NCI-H2171 (cell line): ENCODE data around the gene ZNRF4.
A peak's percentile ranks its signal among the peaks of the same experiment; 100 is the strongest.
"Not testable (repeated sequence)": the region's sequence is repeated elsewhere in the genome, so short reads cannot be mapped to it uniquely, and the experiment has no call there.

ENCODE experiments used
- DNase-seq: peaks from one replicate; lab custom pipeline; 2025; lab: John Stamatoyannopoulos, UW

The ZNRF4 gene

DNA sequence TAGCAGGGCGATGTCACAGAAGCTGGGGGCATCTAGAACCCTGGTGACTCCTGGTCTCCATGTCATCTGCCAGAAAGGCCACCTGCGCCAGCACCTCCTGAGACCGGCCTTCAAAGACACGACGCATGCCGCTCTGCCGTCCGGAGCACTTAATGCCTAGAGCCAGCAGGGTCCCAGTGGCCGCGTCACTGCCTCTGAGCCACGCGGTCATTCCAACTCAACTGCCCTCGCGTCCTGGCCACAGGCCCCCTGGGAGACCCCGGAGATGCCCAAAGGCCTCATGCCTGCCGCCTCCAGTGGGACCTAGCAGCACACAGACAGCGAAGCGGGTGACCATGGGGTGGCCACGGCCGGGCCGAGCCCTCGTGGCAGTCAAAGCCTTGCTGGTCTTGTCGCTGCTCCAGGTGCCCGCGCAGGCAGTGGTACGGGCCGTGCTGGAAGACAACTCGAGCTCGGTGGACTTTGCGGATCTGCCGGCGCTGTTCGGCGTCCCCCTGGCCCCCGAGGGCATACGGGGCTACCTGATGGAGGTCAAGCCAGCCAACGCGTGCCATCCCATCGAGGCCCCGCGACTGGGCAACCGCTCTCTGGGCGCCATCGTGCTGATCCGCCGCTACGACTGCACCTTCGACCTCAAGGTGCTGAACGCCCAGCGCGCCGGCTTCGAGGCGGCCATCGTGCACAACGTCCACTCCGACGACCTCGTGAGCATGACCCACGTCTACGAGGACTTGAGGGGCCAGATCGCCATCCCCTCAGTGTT lies at the start of gene ZNRF4:
ZNRF4 (plus strand) TSS at position 51 of the 763 bp plus-strand sequence; CDS start at position 126, 75 bp downstream.
- DNase-seq: no peak

- DNase-seq: not testable (repeated sequence)
These were observed 49.0 kb upstream of the ZNRF4 start for GRCh38 chr19:5406198-5406597.

- DNase-seq: no peak
These were observed 48.4 kb upstream of the ZNRF4 start for GRCh38 chr19:5406816-5407215.

GRCh38 chr19:5407356-5407755 lies 47.9 kb upstream of the ZNRF4 start:
- DNase-seq: peak; percentile 29

GRCh38 chr19:5417495-5418436 lies 37.5 kb upstream of the ZNRF4 start:
- DNase-seq: no peak

GRCh38 chr19:5418677-5419076 lies 36.5 kb upstream of the ZNRF4 start:
- no peak for DNase-seq

DNA sequence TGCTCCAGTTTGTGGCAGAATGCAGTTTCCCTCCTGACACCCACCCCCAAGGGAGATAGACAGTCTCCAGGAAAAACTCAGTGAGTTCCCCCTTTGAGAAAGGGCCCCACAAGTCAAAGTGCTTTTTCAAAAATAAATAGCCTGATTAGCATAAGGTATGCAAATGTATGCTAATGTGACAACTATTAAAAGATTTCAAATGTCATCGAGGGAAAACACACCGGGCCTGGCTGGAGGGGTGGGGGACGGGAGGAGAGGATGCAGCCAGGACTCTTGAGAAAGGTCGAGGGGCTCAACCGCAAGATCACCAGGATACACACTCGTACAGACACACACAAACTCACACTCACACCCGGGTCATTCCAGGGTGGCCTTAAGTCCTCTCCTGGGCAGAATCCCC lies 34.3 kb upstream of the ZNRF4 start:
- no peak for DNase-seq

DNA sequence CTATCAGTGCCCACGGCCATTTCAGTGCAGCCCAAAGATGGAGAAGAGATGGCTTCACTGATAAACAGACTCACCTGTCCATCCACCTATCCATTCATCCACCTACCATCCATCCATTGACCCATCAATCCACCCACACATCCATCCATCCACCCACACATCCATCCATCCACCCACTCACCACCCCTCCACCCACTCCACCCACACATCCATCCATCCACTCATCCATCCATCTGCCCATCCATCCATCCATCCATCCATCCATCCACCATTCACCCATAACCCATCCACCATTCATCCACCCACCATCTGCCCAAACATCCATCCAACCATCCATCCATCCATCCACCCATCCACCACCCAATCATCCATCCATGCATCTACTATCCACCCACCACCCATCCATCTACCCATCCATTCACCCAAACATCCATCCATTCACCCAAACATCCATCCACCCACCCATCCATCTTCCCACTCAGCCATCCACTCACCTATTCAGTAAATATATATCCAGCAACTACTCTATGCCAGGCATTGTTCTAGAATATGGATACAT lies 31.6 kb upstream of the ZNRF4 start:
- no peak for DNase-seq

GRCh38 chr19:5424192-5424973 lies 30.8 kb upstream of the ZNRF4 start:
- DNase-seq: no peak

GRCh38 chr19:5425260-5425659 lies 30.0 kb upstream of the ZNRF4 start:
- no peak for DNase-seq

DNA sequence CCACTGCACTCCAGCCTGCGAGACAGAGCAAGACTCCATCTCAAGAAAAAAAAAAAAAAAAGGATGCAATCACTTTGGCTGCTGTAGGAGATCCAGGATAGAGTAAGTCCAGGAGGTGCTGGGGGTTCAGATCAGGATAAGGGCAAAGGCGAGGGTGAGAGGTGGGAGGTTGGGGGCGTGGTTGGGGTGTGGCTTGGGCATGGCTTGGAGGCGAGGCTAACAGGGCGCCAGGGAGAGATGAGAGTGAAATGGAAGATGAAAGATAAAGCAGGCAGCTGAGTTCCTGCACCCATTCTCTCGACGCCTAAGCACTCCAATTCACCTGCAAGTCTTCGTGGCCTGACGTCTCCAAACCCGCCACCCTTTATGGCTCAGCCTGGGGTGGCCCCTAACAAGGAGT lies 25.0 kb upstream of the ZNRF4 start:
- DNase-seq: no peak

DNA sequence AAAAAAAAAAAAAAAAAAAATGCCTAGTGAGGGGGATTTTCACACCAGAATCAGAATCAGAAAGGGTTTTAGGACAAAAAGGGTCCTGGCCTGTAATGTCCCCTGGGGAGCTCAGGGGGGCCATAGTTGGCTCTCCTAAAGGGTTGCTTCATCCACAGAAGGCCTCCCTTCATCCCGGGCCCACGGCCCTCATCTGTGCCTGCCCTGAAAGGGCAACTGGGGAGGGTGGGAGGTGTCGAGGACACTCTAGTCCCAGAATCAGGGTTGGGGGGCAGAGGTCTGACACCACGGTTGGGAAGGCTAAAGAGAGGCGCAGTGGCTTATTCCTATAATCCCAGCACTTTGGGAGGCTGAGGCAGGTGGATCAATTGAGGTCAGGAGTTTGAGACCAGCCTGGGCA lies 22.5 kb upstream of the ZNRF4 start:
- DNase-seq: no peak

DNA sequence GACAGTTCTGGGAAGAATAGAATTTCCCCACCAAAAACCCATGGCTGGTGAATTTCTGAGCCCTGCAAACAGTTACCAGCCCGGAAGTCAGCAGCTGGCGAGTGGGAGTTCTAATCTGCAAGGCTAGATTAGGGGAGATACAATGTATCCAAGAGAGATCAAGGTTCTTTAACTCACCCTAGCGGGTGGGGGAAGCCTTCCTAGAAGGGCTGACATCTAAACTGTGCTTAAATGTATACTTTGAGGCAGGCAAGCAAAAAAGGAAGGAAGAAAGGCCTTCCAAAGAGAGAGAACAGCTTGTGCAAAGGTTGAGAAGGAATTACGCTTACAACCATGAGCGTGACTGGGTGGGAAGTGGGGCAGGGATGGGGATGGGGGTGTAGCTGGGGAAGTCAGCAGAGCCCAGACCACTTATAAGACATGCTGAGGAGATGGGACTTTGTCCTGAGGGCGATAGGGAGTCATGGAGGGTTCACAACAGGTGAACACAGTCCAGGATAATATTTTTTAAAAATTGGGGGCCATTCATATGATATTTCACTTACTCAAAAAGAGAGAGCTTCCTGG lies 20.8 kb upstream of the ZNRF4 start:
- no peak for DNase-seq

- no peak for DNase-seq
These were observed 20.1 kb upstream of the ZNRF4 start for GRCh38 chr19:5434970-5435641.

GRCh38 chr19:5435642-5436017 lies 19.6 kb upstream of the ZNRF4 start:
- DNase-seq: no peak

GRCh38 chr19:5436106-5436947 lies 18.9 kb upstream of the ZNRF4 start:
- DNase-seq: peak; percentile 90

- no peak for DNase-seq
These were observed 18.3 kb upstream of the ZNRF4 start for GRCh38 chr19:5436948-5437306.

GRCh38 chr19:5438756-5439155 lies 16.5 kb upstream of the ZNRF4 start:
- not testable (repeated sequence) for DNase-seq

DNA sequence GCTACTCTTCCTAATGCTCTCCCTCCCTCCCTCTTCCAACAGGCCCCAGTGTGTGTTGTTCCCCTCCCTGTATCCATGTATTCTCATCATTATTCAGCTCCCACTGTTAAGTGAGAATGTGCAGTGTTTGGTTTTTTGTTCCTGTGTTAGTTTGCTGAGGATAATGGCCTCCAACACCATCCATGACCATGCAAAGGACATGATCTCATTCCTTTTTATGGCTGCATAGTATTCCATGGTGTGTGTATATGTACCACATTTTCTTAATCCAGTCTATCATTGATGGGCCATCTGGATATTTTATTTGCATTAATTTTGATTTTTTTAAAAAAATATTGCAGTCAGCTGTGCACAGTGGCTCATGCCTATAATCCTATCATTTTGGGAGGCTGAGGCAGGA lies 15.8 kb upstream of the ZNRF4 start:
- no peak for DNase-seq

DNA sequence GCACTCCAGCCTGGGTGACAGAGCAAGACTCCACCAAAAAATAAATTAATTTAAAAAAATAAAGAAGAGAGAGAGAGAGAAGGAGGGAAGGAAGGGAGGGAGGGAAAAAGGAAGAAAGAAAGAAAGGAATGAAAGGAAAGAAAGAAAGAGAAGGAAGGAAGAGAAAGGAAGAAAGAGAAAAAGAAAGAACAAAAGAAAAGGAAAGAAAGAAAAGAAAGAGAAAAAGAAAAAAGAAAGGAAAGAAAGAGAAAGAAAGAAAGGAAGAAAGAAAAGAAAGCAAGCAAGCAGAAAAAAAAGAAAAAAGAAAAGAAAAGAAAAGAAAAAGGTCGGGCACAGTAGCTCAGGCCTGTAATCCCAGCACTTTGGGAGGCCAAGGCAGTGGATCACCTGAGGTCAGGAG lies 14.9 kb upstream of the ZNRF4 start:
- DNase-seq: no peak
